Trophoblast cell (in vitro differentiated cells and primary cell): Measurements from ENCODE around the gene TRIM6.

Experiments used
- DNase-seq, 2 donors: peaks; one replicate each; pipeline ENCODE4 v3.0.0-alpha.2; 2016
- H2AFZ ChIP-seq: 2 replicates; pipeline ENCODE4 v1.6.1; 2013; ENCODE audit warnings: low read length, moderate library complexity, mild to moderate bottlenecking; ENCODE audit not compliant: insufficient read depth, poor library complexity
- H2AK5ac ChIP-seq: 2 replicates; pipeline ENCODE4 v1.6.1; 2013; ENCODE audit warnings: mild to moderate bottlenecking, low read length
- H2BK120ac ChIP-seq: 2 replicates; pipeline ENCODE4 v1.6.1; 2013; ENCODE audit warnings: low read length, mild to moderate bottlenecking, moderate library complexity; ENCODE audit not compliant: insufficient read depth, poor library complexity
- H2BK12ac ChIP-seq: 2 replicates; pipeline ENCODE4 v1.6.1; 2013; ENCODE audit warnings: mild to moderate bottlenecking, low read length, moderate library complexity
- H2BK5ac ChIP-seq: 2 replicates; pipeline ENCODE4 v1.6.1; 2013; ENCODE audit warnings: low read length, low read depth, moderate library complexity, mild to moderate bottlenecking; ENCODE audit not compliant: poor library complexity
- H3K14ac ChIP-seq: 2 replicates; pipeline ENCODE4 v1.6.1; 2013; ENCODE audit warnings: mild to moderate bottlenecking, low read length
- H3K18ac ChIP-seq: 2 replicates; pipeline ENCODE4 v1.6.1; 2013; ENCODE audit warnings: mild to moderate bottlenecking, low read length
- H3K23ac ChIP-seq: 2 replicates; pipeline ENCODE4 v1.6.1; 2013; ENCODE audit warnings: low read length
- H3K27ac ChIP-seq: 2 replicates; pipeline ENCODE4 v1.5.1; 2013; ENCODE audit warnings: low read depth, mild to moderate bottlenecking, inconsistent platforms, low read length, moderate library complexity
- H3K27me3 ChIP-seq: 2 replicates; pipeline ENCODE4 v1.6.1; 2013; ENCODE audit warnings: inconsistent platforms, mild to moderate bottlenecking, low read length, moderate library complexity; ENCODE audit not compliant: insufficient read depth
- H3K36me3 ChIP-seq, 2 experiments: 1 replicate in 1 of 2; 2 replicates in 1 of 2; pipeline ENCODE4 v1.6.1; 2013; ENCODE audit warnings: low read length in 2 of 2, mild to moderate bottlenecking in 2 of 2, moderate library complexity in 1 of 2; ENCODE audit not compliant: insufficient read depth in 2 of 2, control insufficient read depth in 1 of 2
- H3K4ac ChIP-seq: 2 replicates; pipeline ENCODE4 v1.6.1; 2013; ENCODE audit warnings: low read depth, mild to moderate bottlenecking, low read length, moderate library complexity
- H3K4me1 ChIP-seq, 2 experiments: 1 replicate in 1 of 2; 2 replicates in 1 of 2; pipeline ENCODE4 v1.6.1; 2013; ENCODE audit warnings: low read length in 2 of 2, mild to moderate bottlenecking in 2 of 2, moderate library complexity in 1 of 2; ENCODE audit not compliant: insufficient read depth in 2 of 2, control insufficient read depth in 1 of 2
- H3K4me2 ChIP-seq: 2 replicates; pipeline ENCODE4 v1.6.1; 2013; ENCODE audit warnings: inconsistent platforms, mild to moderate bottlenecking, low read length, moderate library complexity
- H3K4me3 ChIP-seq: 2 replicates; pipeline ENCODE4 v1.5.1; 2013; ENCODE audit warnings: mild to moderate bottlenecking, low read depth, low read length, inconsistent platforms
- H3K79me1 ChIP-seq: one replicate; pipeline ENCODE4 v1.6.1; 2013; ENCODE audit warnings: low read length
- H3K79me2 ChIP-seq: 2 replicates; pipeline ENCODE4 v1.6.1; 2013; ENCODE audit warnings: low read length, mild to moderate bottlenecking; ENCODE audit not compliant: control insufficient read depth, insufficient read depth, poor library complexity
- H3K9ac ChIP-seq: 2 replicates; pipeline ENCODE4 v1.6.1; 2013; ENCODE audit warnings: mild to moderate bottlenecking, low read length
- H3K9me3 ChIP-seq: 2 replicates; pipeline ENCODE4 v1.6.1; 2013; ENCODE audit warnings: low read depth, mild to moderate bottlenecking, control low read depth, inconsistent platforms, low read length; ENCODE audit not compliant: insufficient read depth
- H4K12ac ChIP-seq: 2 replicates; pipeline ENCODE4 v1.6.1; 2013; ENCODE audit warnings: low read depth, mild to moderate bottlenecking, low read length, moderate library complexity
- H4K8ac ChIP-seq: 2 replicates; pipeline ENCODE4 v1.6.1; 2013; ENCODE audit warnings: low read depth, mild to moderate bottlenecking, low read length, moderate library complexity
- H4K91ac ChIP-seq: one replicate; pipeline ENCODE4 v1.6.1; 2013; ENCODE audit warnings: low read depth, mild to moderate bottlenecking, low read length, moderate library complexity
- WGBS: extraction: QIAGEN DNeasy Blood & Tissue Kit; methylation state at CpG from one replicate; pipeline ENCODE4 v1.1.7; 2013; ENCODE audit warnings: missing lambda C conversion rate; ENCODE audit not compliant: insufficient read length, insufficient coverage; ENCODE audit errors: extremely low coverage; 5-methylcytosine and 5-hydroxymethylcytosine counted together

Gene TRIM6

DNA sequence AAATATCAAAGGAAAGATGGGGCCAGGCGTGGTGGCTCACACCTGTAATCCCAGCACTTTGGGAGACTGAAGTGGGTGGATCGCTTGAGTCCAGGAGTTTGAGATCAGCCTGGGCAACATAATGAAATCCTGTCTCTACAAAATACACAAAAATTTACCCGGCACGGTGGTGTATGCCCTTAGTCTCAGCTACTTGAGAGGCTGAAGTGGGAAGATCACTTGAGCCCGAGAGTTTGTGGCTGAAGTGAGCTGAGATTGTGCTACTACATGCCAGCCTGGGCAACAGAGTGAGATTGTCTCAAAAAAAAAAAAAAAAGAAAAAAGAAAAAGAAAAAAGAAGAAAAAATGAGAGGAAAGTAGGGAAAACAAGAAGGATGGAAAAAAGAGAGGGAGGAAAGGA is 3.8 kb upstream of the TRIM6 start:
- Histone ChIP-seq H2BK5ac (no peak overlapping the region), H2AFZ (no peak overlapping the region), H3K27me3 (no peaks in the 10 kb centered on the region), H4K91ac (no peak overlapping the region), H2AK5ac (no peak overlapping the region), H3K79me2 (peaks cover 3% of the 10 kb centered on the region), H3K18ac (no peak overlapping the region), H3K79me1 (peaks cover 6% of the 10 kb centered on the region), H4K12ac (no peak overlapping the region), H3K9ac (no peak overlapping the region), H4K8ac (no peak overlapping the region), H2BK120ac (no peak overlapping the region), H2BK12ac (no peak overlapping the region), H3K4me2 (no peak overlapping the region), H3K27ac (no peak overlapping the region), H3K4ac (no peak overlapping the region), H3K4me3 (no peak overlapping the region), H3K23ac (no peak overlapping the region), H3K36me3 (no peaks in the 10 kb centered on the region), H3K14ac (no peak overlapping the region), H3K4me1 (peaks cover 0 to 2% of the 10 kb centered on the region in 2 experiments), H3K9me3 (peaks cover 4% of the 10 kb centered on the region)
- no peak for DNase-seq
- no CpG with 5 or more reads among the region's 5 CpGs for WGBS

DNA sequence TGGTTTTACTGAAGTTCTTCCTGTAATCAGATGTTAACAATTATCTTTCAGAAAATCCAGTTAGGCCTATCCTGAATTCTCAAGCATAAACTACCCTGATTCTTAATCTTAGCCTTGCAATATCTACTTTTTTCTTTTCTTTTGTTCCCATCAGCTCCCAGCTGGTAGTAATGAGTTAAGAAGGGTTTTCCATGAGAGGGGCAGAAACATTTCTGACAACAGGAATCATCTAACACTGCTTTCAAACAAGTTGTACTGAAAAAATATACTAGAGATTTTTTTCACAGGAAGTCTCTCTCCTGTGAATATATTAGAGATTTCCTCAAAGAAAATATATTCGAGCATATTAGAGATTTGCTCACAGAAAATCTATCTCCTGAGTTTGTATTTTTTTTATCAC is 3.3 kb upstream of the TRIM6 start:
- no peak overlapping the region for H3K14ac ChIP-seq
- no peak for DNase-seq
- H2BK5ac ChIP-seq, result no peak overlapping the region
- H2BK12ac ChIP-seq, result no peak overlapping the region
- no peak overlapping the region for H3K4me3 ChIP-seq
- peaks cover 4% of the 10 kb centered on the region for H3K9me3 ChIP-seq
- no peak overlapping the region for H2BK120ac ChIP-seq
- no peak overlapping the region for H3K18ac ChIP-seq
- no peak overlapping the region for H3K4me2 ChIP-seq
- WGBS, result no CpG with 5 or more reads among the region's 1 CpG
- H2AFZ ChIP-seq, result no peak overlapping the region
- H3K79me1 ChIP-seq, result peaks cover 6% of the 10 kb centered on the region
- H4K12ac ChIP-seq, result no peak overlapping the region
- H3K9ac ChIP-seq, result no peak overlapping the region
- no peak overlapping the region for H3K23ac ChIP-seq
- H3K27me3 ChIP-seq, result no peaks in the 10 kb centered on the region
- no peak overlapping the region for H3K27ac ChIP-seq
- H4K91ac ChIP-seq, result no peak overlapping the region
- peaks cover 3% of the 10 kb centered on the region for H3K79me2 ChIP-seq
- no peak overlapping the region for H3K4ac ChIP-seq
- no peak overlapping the region for H4K8ac ChIP-seq
- no peak overlapping the region for H2AK5ac ChIP-seq
- H3K4me1 ChIP-seq, result peaks cover 3 to 4% of the 10 kb centered on the region in 2 experiments
- no peaks in the 10 kb centered on the region for H3K36me3 ChIP-seq

DNA sequence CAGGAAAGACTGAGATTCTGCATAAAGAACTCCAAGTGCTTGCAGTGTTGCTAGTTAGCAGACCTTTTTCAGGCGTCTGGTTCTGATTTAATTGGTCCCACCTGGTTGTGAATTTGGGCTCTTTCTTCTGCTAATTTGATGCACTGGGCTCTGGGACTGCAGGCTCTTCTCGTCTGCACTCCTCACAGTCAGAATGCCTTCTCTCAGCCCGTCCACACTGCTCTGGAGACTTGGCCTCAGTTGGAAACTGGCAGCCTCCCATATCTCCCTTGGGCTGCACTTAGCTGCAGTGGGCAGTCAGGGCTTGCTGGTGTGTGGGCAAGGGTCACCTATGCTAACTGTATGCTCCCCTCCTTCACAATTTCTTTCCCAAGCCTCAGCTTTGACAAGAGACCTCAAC is 1.5 kb downstream of the TRIM6 start:
- H3K9ac ChIP-seq, result no peak overlapping the region
- H2AK5ac ChIP-seq, result no peak overlapping the region
- no CpG with 5 or more reads among the region's 3 CpGs for WGBS
- no peak for DNase-seq
- H2BK12ac ChIP-seq, result no peak overlapping the region
- H3K18ac ChIP-seq, result no peak overlapping the region
- H3K27ac ChIP-seq, result no peak overlapping the region
- H3K23ac ChIP-seq, result no peak overlapping the region
- no peak overlapping the region for H3K14ac ChIP-seq
- H2AFZ ChIP-seq, result no peak overlapping the region
- H3K4me2 ChIP-seq, result peak overlapping the region; percentile 49
- peaks cover 4 to 8% of the 10 kb centered on the region in 2 experiments for H3K4me1 ChIP-seq
- H3K79me2 ChIP-seq, result peaks cover 3% of the 10 kb centered on the region
- H4K12ac ChIP-seq, result no peak overlapping the region
- no peaks in the 10 kb centered on the region for H3K36me3 ChIP-seq
- no peaks in the 10 kb centered on the region for H3K27me3 ChIP-seq
- H4K8ac ChIP-seq, result peak overlapping the region; percentile 14
- no peak overlapping the region for H2BK120ac ChIP-seq
- H3K9me3 ChIP-seq, result no peaks in the 10 kb centered on the region
- H3K4me3 ChIP-seq, result no peak overlapping the region
- H3K79me1 ChIP-seq, result peaks cover 6% of the 10 kb centered on the region
- no peak overlapping the region for H3K4ac ChIP-seq
- no peak overlapping the region for H2BK5ac ChIP-seq
- no peak overlapping the region for H4K91ac ChIP-seq

DNA sequence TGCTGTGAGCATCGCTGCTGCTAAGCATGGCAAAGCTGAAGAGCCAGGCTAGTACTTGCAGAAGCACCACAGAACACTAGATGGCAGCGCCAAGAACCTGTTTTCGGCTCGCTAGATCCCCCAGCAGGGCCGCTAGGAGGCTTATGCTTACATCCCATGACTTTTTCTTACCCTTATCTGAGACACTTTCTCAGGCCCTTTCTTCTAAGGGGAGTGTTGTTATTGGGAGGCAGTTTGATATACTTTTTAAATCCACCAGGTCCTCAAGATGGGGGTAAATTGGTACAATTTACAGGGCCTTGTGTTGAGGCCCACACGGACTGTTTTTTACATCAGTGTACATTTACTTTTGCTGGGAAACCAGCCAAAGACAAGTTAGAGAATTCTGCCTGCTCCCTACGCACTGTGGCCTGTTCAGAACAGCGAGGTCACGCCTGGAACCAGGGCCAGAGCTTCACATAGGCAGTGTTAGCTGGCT is 4.0 kb downstream of the TRIM6 start:
- H3K27me3 ChIP-seq, result no peaks in the 10 kb centered on the region
- no peaks in the 10 kb centered on the region for H3K9me3 ChIP-seq
- H3K14ac ChIP-seq, result no peak overlapping the region
- no peak overlapping the region for H4K12ac ChIP-seq
- H3K79me1 ChIP-seq, result peaks cover 9% of the 10 kb centered on the region
- no peak overlapping the region for H2BK5ac ChIP-seq
- no peak overlapping the region for H3K4me2 ChIP-seq
- H2AK5ac ChIP-seq, result no peak overlapping the region
- H3K18ac ChIP-seq, result no peak overlapping the region
- WGBS, result no CpG with 5 or more reads among the region's 9 CpGs
- no peak overlapping the region for H3K9ac ChIP-seq
- no peak overlapping the region for H3K27ac ChIP-seq
- peak overlapping the region; percentile 4 for H2BK12ac ChIP-seq
- H3K36me3 ChIP-seq, result no peaks in the 10 kb centered on the region
- H2BK120ac ChIP-seq, result no peak overlapping the region
- peaks cover 18 to 27% of the 10 kb centered on the region in 2 experiments for H3K4me1 ChIP-seq
- no peak overlapping the region for H3K4me3 ChIP-seq
- no peak overlapping the region for H2AFZ ChIP-seq
- DNase-seq, result peak; percentile 90 to 92
- H4K91ac ChIP-seq, result peak overlapping the region; percentile 5
- H4K8ac ChIP-seq, result peak overlapping the region; percentile 8
- H3K23ac ChIP-seq, result no peak overlapping the region
- H3K79me2 ChIP-seq, result peaks cover 7% of the 10 kb centered on the region
- no peak overlapping the region for H3K4ac ChIP-seq
